HL-60/S4 (cell line): ENCODE measurements around the gene CDH4.
"Not testable (repeated sequence)": the region's sequence is repeated elsewhere in the genome, so short reads cannot be mapped to it uniquely, and the experiment has no call there.

ENCODE experiments used
- in situ Hi-C: fragments of 300-500 bp; cut with MboI; formaldehyde crosslinking; loops from 2 replicates; pipeline ENCODE4 v1.14.3; 2022; ENCODE audit warnings: low sequenced_read_pairs

CDH4 gene

GRCh38 chr20:61956396-61957342, 704.6 kb downstream of the CDH4 start:
- in situ Hi-C loops = no loop called here

- in situ Hi-C loops = no loop called here
Measured at GRCh38 chr20:61957961-61958715, 706.1 kb downstream of the CDH4 start.

GRCh38 chr20:61958773-61959700, 707.0 kb downstream of the CDH4 start:
- in situ Hi-C loops = no loop called here

- in situ Hi-C loops = no loop called here
Measured at GRCh38 chr20:61960836-61961235, 708.8 kb downstream of the CDH4 start.

GRCh38 chr20:61963149-61963548, 711.1 kb downstream of the CDH4 start:
- in situ Hi-C loops = no loop called here

GRCh38 chr20:61963885-61964674, 712.0 kb downstream of the CDH4 start:
- in situ Hi-C loops = no loop called here

- in situ Hi-C loops = no loop called here
Measured at GRCh38 chr20:61964675-61965605, 712.9 kb downstream of the CDH4 start.

GRCh38 chr20:61965606-61966491, 713.8 kb downstream of the CDH4 start:
- in situ Hi-C loops = no loop called here

GRCh38 chr20:61966492-61967244, 714.6 kb downstream of the CDH4 start:
- in situ Hi-C loops = no loop called here

GRCh38 chr20:61967300-61967699, 715.2 kb downstream of the CDH4 start:
- in situ Hi-C loops = no loop called here

GRCh38 chr20:61968036-61968810, 716.2 kb downstream of the CDH4 start:
- in situ Hi-C loops = no loop called here

- in situ Hi-C loops = no loop called here
Measured at GRCh38 chr20:61968932-61969331, 716.9 kb downstream of the CDH4 start.

- in situ Hi-C loops = no loop called here
Measured at GRCh38 chr20:61969806-61970205, 717.7 kb downstream of the CDH4 start.

- in situ Hi-C loops = no loop called here
Measured at GRCh38 chr20:61970357-61970756, 718.3 kb downstream of the CDH4 start.

- in situ Hi-C loops = not testable (repeated sequence)
Measured at GRCh38 chr20:61971595-61971994, 719.5 kb downstream of the CDH4 start.
